ENCODE data around the gene LLGL2. TPM values are rescaled to one million over a fixed set of nuclear protein-coding genes. Genes with fewer than 3 reads are reported as not detected.

Gene LLGL2
- total RNA-seq, 2 donors from 2014 or later: 43.0 to 65.3 TPM

- TF ChIP-seq POLR2A (IDR thresholded peaks at IDR 0.05): no peak
- TF ChIP-seq POLR2AphosphoS5 (IDR thresholded peaks at IDR 0.05): no peak
- no peak for TF ChIP-seq CTCF (IDR thresholded peaks at IDR 0.05)
- H3K36me3 ChIP-seq: no peaks in the 10 kb centered on the region
- no peaks in the 10 kb centered on the region for H3K27me3 ChIP-seq (replicated peaks; ENCODE audit: insufficient read depth)
- no peaks in the 10 kb centered on the region for H3K4me1 ChIP-seq (replicated peaks)
- DNase-seq (ENCODE audit: low spot score): no peak
- 85% methylated on average over 15 of the region's 15 CpGs for WGBS
- no peak overlapping the region for H3K4me3 ChIP-seq
- H3K27ac ChIP-seq: no peak overlapping the region
- no peaks in the 10 kb centered on the region for H3K9me3 ChIP-seq
- intact Hi-C loops (cut with DNase I): no loop called here
These were observed 45.8 kb downstream of the LLGL2 start for GRCh38 chr17:75571197-75571884.

DNA sequence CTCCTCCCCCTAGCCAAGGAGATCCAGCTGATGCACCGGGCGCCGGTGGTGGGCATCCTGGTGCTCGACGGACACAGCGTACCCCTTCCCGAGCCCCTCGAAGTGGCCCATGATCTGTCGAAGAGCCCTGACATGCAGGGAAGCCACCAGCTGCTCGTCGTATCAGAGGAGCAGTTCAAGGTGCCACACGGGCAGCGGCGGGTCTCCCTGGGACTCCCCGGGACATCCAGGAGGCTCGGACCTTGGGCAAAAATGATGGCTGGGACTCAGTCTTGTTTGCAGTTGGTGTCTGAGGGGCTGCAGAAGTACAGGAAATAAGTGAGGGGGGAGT is 46.4 kb downstream of the LLGL2 start:
- WGBS: 95% methylated on average over 16 of the region's 16 CpGs
- no peaks in the 10 kb centered on the region for H3K36me3 ChIP-seq
- H3K4me1 ChIP-seq (replicated peaks): no peaks in the 10 kb centered on the region
- H3K9me3 ChIP-seq: no peaks in the 10 kb centered on the region
- H3K27me3 ChIP-seq (replicated peaks; ENCODE audit: insufficient read depth): no peaks in the 10 kb centered on the region
- no peak for DNase-seq (ENCODE audit: low spot score)
- H3K27ac ChIP-seq: no peak overlapping the region
- intact Hi-C loops (cut with DNase I): no loop called here
- H3K4me3 ChIP-seq: no peak overlapping the region
- TF ChIP-seq POLR2AphosphoS5 (IDR thresholded peaks at IDR 0.05) (no peak), POLR2A (IDR thresholded peaks at IDR 0.05) (no peak), CTCF (IDR thresholded peaks at IDR 0.05) (no peak)

DNA sequence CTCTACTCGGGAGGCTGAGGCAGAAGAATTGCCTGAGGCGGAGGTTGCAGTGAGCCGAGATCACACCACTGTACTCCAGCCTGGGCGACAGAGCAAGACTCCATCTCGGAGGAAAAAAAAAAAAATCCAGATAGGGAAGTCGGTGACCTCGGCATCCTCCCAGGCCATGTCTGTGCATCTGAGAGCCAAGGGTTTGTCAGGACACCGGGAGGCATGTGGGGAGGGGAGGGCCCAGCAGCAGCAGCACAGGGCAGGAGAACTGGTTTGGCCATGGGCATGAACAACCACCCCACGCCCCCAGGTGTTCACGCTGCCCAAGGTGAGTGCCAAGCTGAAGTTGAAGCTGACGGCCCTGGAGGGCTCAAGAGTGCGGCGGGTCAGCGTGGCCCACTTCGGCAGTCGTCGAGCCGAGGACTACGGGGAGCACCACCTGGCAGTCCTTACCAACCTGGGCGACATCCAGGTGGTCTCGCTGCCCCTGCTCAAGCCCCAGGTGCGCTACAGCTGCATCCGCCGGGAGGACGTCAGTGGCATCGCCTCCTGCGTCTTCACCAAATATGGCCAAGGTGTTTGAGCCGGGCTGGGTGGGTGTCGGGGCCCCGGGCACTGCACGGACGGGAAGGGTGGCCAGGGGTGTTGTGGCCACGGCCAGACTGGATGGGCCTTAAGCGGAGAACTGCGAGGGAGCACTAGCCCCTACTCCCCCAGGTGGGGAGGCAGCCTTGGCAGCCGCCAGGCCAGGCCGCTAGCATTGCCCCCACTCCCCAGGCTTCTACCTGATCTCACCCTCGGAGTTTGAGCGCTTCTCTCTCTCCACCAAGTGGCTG is 47.4 kb downstream of the LLGL2 start:
- intact Hi-C loops (cut with DNase I): no loop called here
- no peaks in the 10 kb centered on the region for H3K27me3 ChIP-seq (replicated peaks; ENCODE audit: insufficient read depth)
- H3K4me1 ChIP-seq (replicated peaks): no peaks in the 10 kb centered on the region
- H3K9me3 ChIP-seq: no peaks in the 10 kb centered on the region
- 85% methylated on average over 31 of the region's 39 CpGs for WGBS
- H3K4me3 ChIP-seq: no peak overlapping the region
- no peak for TF ChIP-seq POLR2AphosphoS5 (IDR thresholded peaks at IDR 0.05)
- no peak for TF ChIP-seq POLR2A (IDR thresholded peaks at IDR 0.05)
- no peak for TF ChIP-seq CTCF (IDR thresholded peaks at IDR 0.05)
- H3K36me3 ChIP-seq: no peaks in the 10 kb centered on the region
- no peak overlapping the region for H3K27ac ChIP-seq
- DNase-seq (ENCODE audit: low spot score): no peak

DNA sequence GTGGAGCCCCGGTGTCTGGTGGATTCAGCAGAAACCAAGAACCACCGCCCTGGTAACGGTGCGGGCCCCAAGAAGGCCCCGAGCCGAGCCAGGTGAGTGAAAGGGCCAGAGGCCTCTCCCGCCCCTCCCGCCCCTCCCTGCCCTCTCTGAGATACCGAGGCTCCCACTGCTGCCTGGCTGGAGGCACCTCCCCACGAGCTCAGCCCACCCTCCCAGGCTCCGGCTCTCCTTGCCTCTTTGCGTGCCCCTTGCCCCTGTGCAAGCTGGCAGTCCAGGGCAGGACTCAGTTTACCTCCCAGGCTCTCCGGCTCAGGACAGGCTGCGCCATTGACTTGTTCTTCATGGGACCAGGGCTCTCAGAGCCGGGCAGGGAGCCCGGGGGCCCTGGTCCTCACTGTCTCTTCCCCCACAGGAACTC is 48.1 kb downstream of the LLGL2 start:
- H3K4me3 ChIP-seq: no peak overlapping the region
- no peaks in the 10 kb centered on the region for H3K27me3 ChIP-seq (replicated peaks; ENCODE audit: insufficient read depth)
- H3K36me3 ChIP-seq: no peaks in the 10 kb centered on the region
- intact Hi-C loops (cut with DNase I): no loop called here
- no peak overlapping the region for H3K27ac ChIP-seq
- WGBS: 88% methylated on average over 16 of the region's 16 CpGs
- H3K9me3 ChIP-seq: no peaks in the 10 kb centered on the region
- no peak for DNase-seq (ENCODE audit: low spot score)
- TF ChIP-seq POLR2A (IDR thresholded peaks at IDR 0.05) (no peak), CTCF (IDR thresholded peaks at IDR 0.05) (no peak)
- H3K4me1 ChIP-seq (replicated peaks): no peaks in the 10 kb centered on the region

DNA sequence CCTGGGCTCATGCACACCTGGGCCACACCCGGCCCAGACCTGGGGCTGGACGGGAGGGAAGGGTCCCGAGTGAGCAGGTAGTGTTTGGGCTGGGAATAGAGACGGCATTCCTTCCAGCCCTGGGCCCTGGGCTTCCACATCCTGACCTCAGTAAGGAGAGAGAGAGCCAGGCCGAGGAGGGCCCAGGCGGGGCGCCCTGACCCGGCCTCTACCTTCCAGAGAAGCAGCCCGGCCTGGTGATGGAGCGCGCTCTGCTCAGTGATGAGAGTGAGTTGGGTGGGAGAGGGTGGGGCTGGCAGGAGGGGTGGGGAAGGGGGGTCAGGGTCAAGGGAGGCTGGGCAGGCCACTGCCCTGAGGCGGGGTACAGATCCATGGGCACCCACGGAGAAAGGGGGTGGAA is 48.5 kb downstream of the LLGL2 start:
- no peak overlapping the region for H3K27ac ChIP-seq
- intact Hi-C loops (cut with DNase I): no loop called here
- H3K9me3 ChIP-seq: no peaks in the 10 kb centered on the region
- no peak overlapping the region for H3K4me3 ChIP-seq
- no peaks in the 10 kb centered on the region for H3K4me1 ChIP-seq (replicated peaks)
- TF ChIP-seq CTCF (IDR thresholded peaks at IDR 0.05) (no peak), POLR2A (IDR thresholded peaks at IDR 0.05) (no peak)
- H3K36me3 ChIP-seq: no peaks in the 10 kb centered on the region
- WGBS: 95% methylated on average over 13 of the region's 13 CpGs
- no peaks in the 10 kb centered on the region for H3K27me3 ChIP-seq (replicated peaks; ENCODE audit: insufficient read depth)
- DNase-seq (ENCODE audit: low spot score): no peak
